HepG2 (cell line): ENCODE measurements around the gene FRRS1. TPM values are rescaled to one million over a fixed set of nuclear protein-coding genes. Genes with fewer than 3 reads are reported as not detected.

ENCODE experiments used
- ATAC-seq: fragments of 200-7000 bp; cut with Tn5 transposase; 3 replicates; pipeline ENCODE4 v1.9.1; 2020; ENCODE audit warnings: mild to moderate bottlenecking, moderate library complexity
- BruUV-seq: library from RNA; stranded (reverse); fragments of 400-500 nt; replicated peaks from 2 replicates; lab custom pipeline; 2021; lab: Mats Ljungman, UMichigan
- CTCF ChIA-PET: fragments of 300-600 bp; formaldehyde crosslinking; extraction: SDS; loops from one replicate; lab custom pipeline; 2021; ENCODE audit warnings: low total read pairs, inconsistent platforms, low intra/inter-chr PET ratio; lab: Yijun Ruan, JAX
- POLR2A ChIA-PET: fragments of 350-600 bp; sonication (Branson Sonifier 250); formaldehyde crosslinking; loops from one replicate; lab custom pipeline; 2020; ENCODE audit warnings: antibody characterized with exemption, inconsistent platforms; lab: Yijun Ruan, JAX
- DNase-seq: peaks from one replicate; pipeline ENCODE4 v3.0.0-alpha.2; 2015; ENCODE audit warnings: low spot score
- FAIRE-seq: peaks from 3 replicates; lab custom pipeline; 2011; peaks lifted over from hg19 to GRCh38; lab: Jason Lieb, UNC
- H2AFZ ChIP-seq: one replicate; pipeline ENCODE4 v1.6.1; 2011; ENCODE audit warnings: low read length, inconsistent platforms
- H3K27ac ChIP-seq: fragments of 300-600 bp; 3 replicates; pipeline ENCODE4 v1.8.0; 2011; ENCODE audit warnings: mixed run types, mild to moderate bottlenecking, mixed read lengths, low read length, inconsistent platforms; ENCODE audit not compliant: insufficient read depth; ENCODE audit errors: extremely low read length
- H3K27me3 ChIP-seq, 2 experiments: fragments of 200-600 bp in 1 of 2; 2 replicates in 1 of 2; 3 replicates in 1 of 2; pipeline versions ENCODE4 v1.6.0 to v1.8.0; 2011; ENCODE audit warnings: low read length in 2 of 2, mild to moderate bottlenecking in 2 of 2, moderate library complexity in 2 of 2, inconsistent platforms in 1 of 2; ENCODE audit not compliant: insufficient read depth in 2 of 2, control insufficient read depth in 1 of 2
- H3K36me3 ChIP-seq, 2 experiments: fragments of 200-600 bp in 1 of 2; replicated peaks in 1 of 2; 2 replicates in 1 of 2; 3 replicates in 1 of 2; pipeline versions ENCODE4 v1.5.1 to v1.8.0; 2011; ENCODE audit warnings: low read length in 2 of 2, inconsistent platforms in 1 of 2; ENCODE audit not compliant: insufficient read depth in 2 of 2, control insufficient read depth in 1 of 2
- H3K4me1 ChIP-seq: 2 replicates; pipeline ENCODE4 v1.5.1; 2012; ENCODE audit warnings: low read length, inconsistent platforms; ENCODE audit not compliant: insufficient read depth
- H3K4me2 ChIP-seq: 2 replicates; pipeline ENCODE4 v1.6.0; 2011; ENCODE audit warnings: low read depth, low read length, inconsistent platforms
- H3K4me3 ChIP-seq, 3 experiments: fragments of 200-600 bp in 1 of 3; sonication (generic), shearing (Covaris generic) in 1 of 3; replicated peaks in 1 of 3; 2 replicates each; pipeline ENCODE4 v1.5.1; 2011 to 2016; ENCODE audit warnings: low read length in 3 of 3, inconsistent platforms in 2 of 3, low read depth in 2 of 3, mild to moderate bottlenecking in 2 of 3, control low read depth in 1 of 3, mixed read lengths in 1 of 3; ENCODE audit not compliant: insufficient read depth in 1 of 3
- H3K79me2 ChIP-seq: one replicate; pipeline ENCODE4 v1.6.1; 2011; ENCODE audit warnings: low read length, inconsistent platforms; ENCODE audit not compliant: insufficient read depth
- H3K9ac ChIP-seq: 2 replicates; pipeline ENCODE4 v1.6.0; 2011; ENCODE audit warnings: mild to moderate bottlenecking, low read depth, low read length, inconsistent platforms; ENCODE audit not compliant: insufficient read depth
- H3K9me3 ChIP-seq: 2 replicates; pipeline ENCODE4 v1.5.1; 2012; ENCODE audit warnings: mild to moderate bottlenecking, low read length
- H4K20me1 ChIP-seq: 2 replicates; pipeline ENCODE4 v1.6.0; 2011; ENCODE audit warnings: inconsistent platforms, mild to moderate bottlenecking, low read length, moderate library complexity; ENCODE audit not compliant: insufficient read depth
- CEBPG ChIP-seq: IDR thresholded peaks from 2 replicates; pipeline ENCODE4 v1.6.1; 2016
- FOXA1 ChIP-seq, 2 experiments: fragments of 450-650 bp in 1 of 2; sonication (generic) in 1 of 2; formaldehyde crosslinking in 1 of 2; IDR thresholded peaks; 2 replicates each; pipeline versions ENCODE4 v1.4.0 to v1.6.1; 2016 to 2020; ENCODE audit warnings: missing genetic modification reagents in 1 of 2
- HOXA3 ChIP-seq: sonication (generic); formaldehyde crosslinking; IDR thresholded peaks from 2 replicates; pipeline ENCODE4 v1.5.0; 2020; ENCODE audit warnings: missing genetic modification reagents
- MBD4 ChIP-seq: IDR thresholded peaks from 2 replicates; pipeline ENCODE4 v1.6.1; 2012; ENCODE audit warnings: low read length, inconsistent platforms, borderline replicate concordance
- MIER3 ChIP-seq: IDR thresholded peaks from 2 replicates; pipeline ENCODE4 v1.6.1; 2016; ENCODE audit warnings: missing compliant biosample characterization, borderline replicate concordance
- RBM22 ChIP-seq: fragments of 200-400 bp; formaldehyde crosslinking; optimal IDR thresholded peaks from 2 replicates; pipeline ENCODE3; 2017; ENCODE audit warnings: mild to moderate bottlenecking, low read length, moderate library complexity
- RNF2 ChIP-seq: fragments of 450-650 bp; conservative IDR thresholded peaks from 2 replicates; pipeline ENCODE4 v1.6.1; 2016; ENCODE audit warnings: low read depth
- SMAD9 ChIP-seq: sonication (generic); formaldehyde crosslinking; IDR thresholded peaks from 2 replicates; pipeline ENCODE4 v1.5.1; 2020; ENCODE audit warnings: mild to moderate bottlenecking, missing genetic modification reagents
- YEATS2 ChIP-seq: sonication (generic); formaldehyde crosslinking; IDR thresholded peaks from 2 replicates; pipeline ENCODE4 v1.4.0; 2020; ENCODE audit warnings: missing genetic modification reagents, borderline replicate concordance
- ZNF207 ChIP-seq: fragments of 450-650 bp; IDR thresholded peaks from 2 replicates; pipeline ENCODE4 v1.6.1; 2016; ENCODE audit warnings: antibody characterized with exemption, borderline replicate concordance
- ZNF3 ChIP-seq: IDR thresholded peaks from 2 replicates; pipeline ENCODE4 v1.7.0; 2017; ENCODE audit warnings: inconsistent platforms
- ZNF557 ChIP-seq: sonication (generic); formaldehyde crosslinking; IDR thresholded peaks from 2 replicates; pipeline ENCODE4 v1.4.0; 2020; ENCODE audit warnings: missing genetic modification reagents
- WGBS: methylation state at CpG from one replicate; pipeline ENCODE4 v1.1.6; 2017; ENCODE audit warnings: low lambda C conversion rate; 5-methylcytosine and 5-hydroxymethylcytosine counted together
- in situ Hi-C: cut with HindIII; loops from 2 replicates; pipeline ENCODE4 v1.10.0; 2017; ENCODE audit warnings: low pct_unique_long_range_greater_than_20kb; ENCODE audit not compliant: extremely low pct_ligation_motif_present
- intact Hi-C: fragments of 100-400 bp; cut with micrococcal nuclease; formaldehyde crosslinking; loops from one replicate; pipeline ENCODE4 v1.10.0; 2022; ENCODE audit not compliant: unreplicated experiment
- polyA plus RNA-seq, 8 experiments: library from polyadenylated mRNA; depleted of rRNA in 3 of 8; stranded (reverse) in 7 of 8; unstranded in 1 of 8; fragments of >200 nt; fragmentation: Illumina TruSeq in 4 of 8; extraction: Trizol in 4 of 8; gene quantifications; 2 replicates each; pipeline versions ENCODE4 v1.2.1 to v1.2.3, GENCODE V29; 2011 to 2016; ENCODE audit warnings: low read depth in 4 of 8, missing spikeins in 1 of 8, mixed read lengths in 1 of 8; ENCODE audit not compliant: insufficient read depth in 1 of 8
- total RNA-seq, 5 experiments: library from RNA; depleted of rRNA; stranded (reverse); fragments of >200 nt; fragmentation: Illumina TruSeq; extraction: Trizol; gene quantifications; 2 replicates each; pipeline ENCODE4 v1.2.3, GENCODE V29; 2016; ENCODE audit warnings: low read depth in 1 of 5
- TF ChIP-seq, protein P1 (sequence below), 2 experiments: sonication (generic) in 1 of 2; formaldehyde crosslinking in 1 of 2; IDR thresholded peaks; 2 replicates each; pipeline versions ENCODE4 v1.5.1 to v1.6.1; 2011 to 2020; ENCODE audit warnings: borderline replicate concordance in 1 of 2, low read depth in 1 of 2, low read length in 1 of 2, mild to moderate bottlenecking in 1 of 2, missing genetic modification reagents in 1 of 2, moderate library complexity in 1 of 2
- TF ChIP-seq, protein P2 (sequence below): IDR thresholded peaks from 2 replicates; pipeline ENCODE4 v1.4.0; 2020; ENCODE audit warnings: mild to moderate bottlenecking, missing genetic modification reagents
- TF ChIP-seq, protein P3 (sequence below): IDR thresholded peaks from 2 replicates; pipeline ENCODE4 v1.6.1; 2016; ENCODE audit warnings: low read depth

The FRRS1 gene
- total and polyA plus RNA-seq, 2 of the 13 experiments (the other 11 are each of a cell fraction or from before 2014, with no cell fraction given): 22.6 to 23.4 TPM

DNA sequence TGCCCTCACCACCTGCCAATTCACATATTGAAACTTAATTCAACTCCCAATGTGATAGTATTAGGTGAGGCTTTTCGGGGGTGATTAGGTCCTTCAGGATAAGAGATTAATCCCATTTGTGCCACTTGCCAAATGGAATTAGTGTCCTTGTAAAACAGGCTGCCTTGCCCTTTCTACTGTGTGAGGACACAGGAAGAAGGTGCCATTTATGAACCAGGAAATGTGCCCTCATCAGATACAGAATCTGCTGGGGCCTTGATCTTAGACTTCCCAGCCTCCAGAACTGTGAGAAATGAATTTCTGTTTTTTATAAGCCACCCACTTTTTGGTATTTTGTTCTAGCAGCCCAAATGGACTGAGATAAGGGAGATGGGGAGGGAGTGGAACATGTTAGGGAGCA, 44.6 kb upstream of the FRRS1 start (continued):
- TF ChIP-seq ZNF207: no peak

DNA sequence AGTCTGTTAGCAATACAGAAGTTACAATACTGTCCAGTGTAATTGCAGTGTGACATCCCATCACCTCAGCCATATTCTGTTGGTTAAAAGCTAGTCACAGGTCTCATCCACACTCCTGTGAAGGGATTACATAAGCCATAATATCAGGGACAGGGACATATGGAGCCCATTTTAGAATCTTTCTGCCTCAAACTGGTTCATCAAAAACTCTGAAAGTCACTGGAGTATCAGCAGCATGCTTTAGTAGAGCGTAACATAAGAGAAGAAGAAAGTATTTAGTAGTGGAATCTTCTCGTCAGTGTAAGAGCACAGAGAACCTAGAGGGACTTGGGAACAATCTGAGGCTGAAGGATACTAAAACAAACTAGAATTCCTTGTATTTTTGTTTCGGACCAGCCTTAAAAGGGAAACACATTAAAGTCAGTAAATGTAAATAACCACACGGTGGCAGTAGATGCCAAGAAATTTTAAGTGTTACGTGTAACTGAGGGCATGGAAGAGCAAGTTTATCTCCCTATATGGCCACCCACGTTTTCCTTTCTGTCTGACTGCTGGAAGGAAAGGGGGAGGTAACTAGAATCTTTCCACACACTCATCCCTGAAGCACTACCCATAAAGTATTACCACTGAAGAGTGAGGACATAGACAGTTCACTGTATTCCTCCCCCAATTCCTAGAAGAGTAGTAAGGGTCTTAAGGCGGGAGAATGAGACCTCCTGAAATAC, 42.1 kb upstream of the FRRS1 start:
- no TSS peak for BruUV-seq
- Histone ChIP-seq H3K9me3 (no peaks in the 10 kb centered on the region), H3K4me1 (peaks cover 13% of the 10 kb centered on the region; the same call in 1 of the 2 replicates), H3K36me3 (no peaks in the 10 kb centered on the region), H4K20me1 (no peaks in the 10 kb centered on the region), H3K9ac (peak overlapping the region; percentile 50), H3K27ac (no peak overlapping the region), H3K4me2 (peak overlapping the region; percentile 65), H3K4me3 (peak overlapping the region; percentile 17 to 30 (median 24); a peak in 2 of 6 replicates), H3K79me2 (no peaks in the 10 kb centered on the region), H3K27me3 (no peaks in the 10 kb centered on the region), H2AFZ (peak overlapping the region; percentile 89)
- WGBS: 14% methylated on average over 7 of the region's 7 CpGs
- peak; percentile 95 for ATAC-seq
- intact Hi-C loops (loop anchor here (1.0 to 5.0 kb wide), 5 partner anchors 226 to 1059 kb away; no protein-coding TSS in a partner anchor), in situ Hi-C loops (loop anchor here (5.0 to 25.0 kb wide), 2 partner anchors 229 to 1054 kb away; a partner anchor contains a TSS)
- peak; percentile 81 for DNase-seq
- POLR2A ChIA-PET: no interaction called here
- CTCF ChIA-PET: interaction anchor here (0.9 to 2.0 kb wide), 3 partner anchors 224 to 651 kb away, joined by 3 to 11 read pairs (median 9); no protein-coding TSS in a partner anchor
- FAIRE-seq: peak; percentile 97
- TF ChIP-seq CEBPG (0 out of 2 replicates have a peak, but pooled peaks have one; percentile 11), MBD4 (no peak), SMAD9 (no peak), YEATS2 (CRISPR knock-in tag) (peak; percentile 40; the same call in 1 of the 2 replicates), MIER3 (peak; percentile 26; the same call in 1 of the 2 replicates), RBM22 (no peak), ZNF3 (CRISPR knock-in tag) (no peak), RNF2 (no peak), FOXA1 (IDR thresholded peaks at IDR 0.05) (no peak), FOXA1 (CRISPR knock-in tag; IDR thresholded peaks at IDR 0.05) (peak; percentile 50), ZNF557 (CRISPR knock-in tag) (no peak), HOXA3 (CRISPR knock-in tag) (no peak)
- TF ChIP-seq, protein P1, sequence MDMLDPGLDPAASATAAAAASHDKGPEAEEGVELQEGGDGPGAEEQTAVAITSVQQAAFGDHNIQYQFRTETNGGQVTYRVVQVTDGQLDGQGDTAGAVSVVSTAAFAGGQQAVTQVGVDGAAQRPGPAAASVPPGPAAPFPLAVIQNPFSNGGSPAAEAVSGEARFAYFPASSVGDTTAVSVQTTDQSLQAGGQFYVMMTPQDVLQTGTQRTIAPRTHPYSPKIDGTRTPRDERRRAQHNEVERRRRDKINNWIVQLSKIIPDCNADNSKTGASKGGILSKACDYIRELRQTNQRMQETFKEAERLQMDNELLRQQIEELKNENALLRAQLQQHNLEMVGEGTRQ (IDR thresholded peaks at IDR 0.05; ENCODE audit: low read depth, low read length): no peak
- TF ChIP-seq, protein P1 (CRISPR knock-in tag; IDR thresholded peaks at IDR 0.05; ENCODE audit: borderline replicate concordance): peak; percentile 54; the same call in 1 of the 2 replicates
- TF ChIP-seq, protein P2, sequence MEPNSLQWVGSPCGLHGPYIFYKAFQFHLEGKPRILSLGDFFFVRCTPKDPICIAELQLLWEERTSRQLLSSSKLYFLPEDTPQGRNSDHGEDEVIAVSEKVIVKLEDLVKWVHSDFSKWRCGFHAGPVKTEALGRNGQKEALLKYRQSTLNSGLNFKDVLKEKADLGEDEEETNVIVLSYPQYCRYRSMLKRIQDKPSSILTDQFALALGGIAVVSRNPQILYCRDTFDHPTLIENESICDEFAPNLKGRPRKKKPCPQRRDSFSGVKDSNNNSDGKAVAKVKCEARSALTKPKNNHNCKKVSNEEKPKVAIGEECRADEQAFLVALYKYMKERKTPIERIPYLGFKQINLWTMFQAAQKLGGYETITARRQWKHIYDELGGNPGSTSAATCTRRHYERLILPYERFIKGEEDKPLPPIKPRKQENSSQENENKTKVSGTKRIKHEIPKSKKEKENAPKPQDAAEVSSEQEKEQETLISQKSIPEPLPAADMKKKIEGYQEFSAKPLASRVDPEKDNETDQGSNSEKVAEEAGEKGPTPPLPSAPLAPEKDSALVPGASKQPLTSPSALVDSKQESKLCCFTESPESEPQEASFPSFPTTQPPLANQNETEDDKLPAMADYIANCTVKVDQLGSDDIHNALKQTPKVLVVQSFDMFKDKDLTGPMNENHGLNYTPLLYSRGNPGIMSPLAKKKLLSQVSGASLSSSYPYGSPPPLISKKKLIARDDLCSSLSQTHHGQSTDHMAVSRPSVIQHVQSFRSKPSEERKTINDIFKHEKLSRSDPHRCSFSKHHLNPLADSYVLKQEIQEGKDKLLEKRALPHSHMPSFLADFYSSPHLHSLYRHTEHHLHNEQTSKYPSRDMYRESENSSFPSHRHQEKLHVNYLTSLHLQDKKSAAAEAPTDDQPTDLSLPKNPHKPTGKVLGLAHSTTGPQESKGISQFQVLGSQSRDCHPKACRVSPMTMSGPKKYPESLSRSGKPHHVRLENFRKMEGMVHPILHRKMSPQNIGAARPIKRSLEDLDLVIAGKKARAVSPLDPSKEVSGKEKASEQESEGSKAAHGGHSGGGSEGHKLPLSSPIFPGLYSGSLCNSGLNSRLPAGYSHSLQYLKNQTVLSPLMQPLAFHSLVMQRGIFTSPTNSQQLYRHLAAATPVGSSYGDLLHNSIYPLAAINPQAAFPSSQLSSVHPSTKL (CRISPR knock-in tag): peak; percentile 50
- TF ChIP-seq, protein P3, sequence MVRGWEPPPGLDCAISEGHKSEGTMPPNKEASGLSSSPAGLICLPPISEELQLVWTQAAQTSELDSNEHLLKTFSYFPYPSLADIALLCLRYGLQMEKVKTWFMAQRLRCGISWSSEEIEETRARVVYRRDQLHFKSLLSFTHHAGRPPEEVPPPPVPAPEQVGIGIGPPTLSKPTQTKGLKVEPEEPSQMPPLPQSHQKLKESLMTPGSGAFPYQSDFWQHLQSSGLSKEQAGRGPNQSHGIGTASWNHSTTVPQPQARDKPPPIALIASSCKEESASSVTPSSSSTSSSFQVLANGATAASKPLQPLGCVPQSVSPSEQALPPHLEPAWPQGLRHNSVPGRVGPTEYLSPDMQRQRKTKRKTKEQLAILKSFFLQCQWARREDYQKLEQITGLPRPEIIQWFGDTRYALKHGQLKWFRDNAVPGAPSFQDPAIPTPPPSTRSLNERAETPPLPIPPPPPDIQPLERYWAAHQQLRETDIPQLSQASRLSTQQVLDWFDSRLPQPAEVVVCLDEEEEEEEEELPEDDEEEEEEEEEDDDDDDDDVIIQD (CRISPR knock-in tag): no peak
